Measurements from ENCODE around the gene LRCH3. TPM values are rescaled to one million over a fixed set of nuclear protein-coding genes. Genes with fewer than 3 reads are reported as not detected.

The LRCH3 gene
- total and polyA plus RNA-seq, 2 of the 13 experiments (the other 11 are each of a cell fraction or from before 2014, with no cell fraction given) = 25.5 to 103 TPM

DNA sequence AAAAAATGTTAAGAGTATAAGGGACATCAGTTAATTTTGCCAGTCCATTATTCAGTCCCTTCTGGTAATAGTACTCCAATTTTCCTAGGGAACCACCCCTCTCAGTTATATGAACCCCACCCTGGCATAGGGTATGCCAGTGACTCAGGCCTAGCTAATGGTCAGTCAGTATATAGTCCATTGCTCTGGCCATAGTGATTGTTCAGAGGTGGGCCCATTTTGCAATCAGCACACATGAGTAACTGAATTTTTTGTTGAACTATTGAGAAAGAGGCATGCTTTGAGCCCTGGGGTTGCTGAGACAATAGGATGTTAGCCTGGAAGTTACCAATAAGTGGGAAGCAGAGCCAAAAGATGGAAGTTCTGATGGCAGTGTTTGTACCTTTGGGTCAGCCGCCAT is 4.1 kb downstream of the LRCH3 start (continued):
- TF ChIP-seq AHDC1 (CRISPR knock-in tag; IDR thresholded peaks at IDR 0.05; ENCODE audit: borderline replicate concordance) = no peak
- TF ChIP-seq ZNF562 (CRISPR knock-in tag; IDR thresholded peaks at IDR 0.05; ENCODE audit: borderline replicate concordance) = no peak
- no peak for TF ChIP-seq RNF2 (conservative IDR thresholded peaks at IDR 0.05; ENCODE audit: low read depth)
- no peak for TF ChIP-seq POGZ (CRISPR knock-in tag; IDR thresholded peaks at IDR 0.05)
- no peak for TF ChIP-seq TOE1 (CRISPR knock-in tag; IDR thresholded peaks at IDR 0.05)
- TF ChIP-seq SAP130 (CRISPR knock-in tag; IDR thresholded peaks at IDR 0.05; ENCODE audit: low read depth) = peak; percentile 54; the same call in 1 of the 2 replicates
- no peak for TF ChIP-seq ZBTB20 (CRISPR knock-in tag; IDR thresholded peaks at IDR 0.05; ENCODE audit: borderline replicate concordance, low read depth)
- no peak for TF ChIP-seq ZNF296 (CRISPR knock-in tag; conservative IDR thresholded peaks at IDR 0.05)
- no peak for TF ChIP-seq ZNF619 (CRISPR knock-in tag; IDR thresholded peaks at IDR 0.05)
- no peak for TF ChIP-seq MEIS2 (CRISPR knock-in tag; IDR thresholded peaks at IDR 0.05)
- 0 out of 2 replicates have a peak, but pooled peaks have one; percentile 35 for TF ChIP-seq YEATS4 (CRISPR knock-in tag; IDR thresholded peaks at IDR 0.05; ENCODE audit: borderline replicate concordance)
- no peak for TF ChIP-seq DDIT3 (CRISPR knock-in tag; IDR thresholded peaks at IDR 0.05)
- no peak for TF ChIP-seq HMG20B (CRISPR knock-in tag; conservative IDR thresholded peaks at IDR 0.05)
- peak; percentile 89 for TF ChIP-seq FOSL2 (CRISPR knock-in tag; IDR thresholded peaks at IDR 0.05)
- no peak for TF ChIP-seq KAT8 (CRISPR knock-in tag; IDR thresholded peaks at IDR 0.05)
- TF ChIP-seq ZNF746 (CRISPR knock-in tag; IDR thresholded peaks at IDR 0.05) = no peak
- TF ChIP-seq ZNF605 (CRISPR knock-in tag; IDR thresholded peaks at IDR 0.05) = no peak
- peak; percentile 51; the same call in 1 of the 2 replicates for TF ChIP-seq HDAC2 (CRISPR knock-in tag; IDR thresholded peaks at IDR 0.05)
- no peak for TF ChIP-seq NBN (conservative IDR thresholded peaks at IDR 0.05)
- no peak for TF ChIP-seq ZNF101 (CRISPR knock-in tag; IDR thresholded peaks at IDR 0.05; ENCODE audit: borderline replicate concordance, low read depth)
- TF ChIP-seq CENPBD1 (CRISPR knock-in tag; IDR thresholded peaks at IDR 0.05; ENCODE audit: borderline replicate concordance, low read depth) = no peak
- TF ChIP-seq ZNF7 (CRISPR knock-in tag; IDR thresholded peaks at IDR 0.05) = no peak
- TF ChIP-seq EHMT2 (IDR thresholded peaks at IDR 0.05; ENCODE audit: borderline replicate concordance, low read depth, low read length) = no peak
- no peak for TF ChIP-seq ZIK1 (CRISPR knock-in tag; IDR thresholded peaks at IDR 0.05; ENCODE audit: borderline replicate concordance, low read depth)
- no peak for TF ChIP-seq KLF16 (CRISPR knock-in tag; IDR thresholded peaks at IDR 0.05)
- TF ChIP-seq ZFP90 (CRISPR knock-in tag; IDR thresholded peaks at IDR 0.05; ENCODE audit: borderline replicate concordance) = no peak
- no peak for TF ChIP-seq POLR2AphosphoS2 (IDR thresholded peaks at IDR 0.05; ENCODE audit: low read depth, low read length)
- no peak for TF ChIP-seq ARNTL (CRISPR knock-in tag; IDR thresholded peaks at IDR 0.05)
